ENCODE results near the gene LILRA6.
"Not testable (repeated sequence)": the region's sequence is repeated elsewhere in the genome, so short reads cannot be mapped to it uniquely, and the experiment has no call there.

The LILRA6 gene

GRCh38 chr19:54254195-54254906 lies 11.8 kb upstream of the LILRA6 start:
- Mint-ChIP-seq H3K9me3 (no peaks in the 10 kb centered on the region), H3K27me3 (peaks cover 33 to 67% of the 10 kb centered on the region in 2 donors), H3K36me3 (no peaks in the 10 kb centered on the region), H3K27ac (no peak overlapping the region), H3K4me1 (no peaks in the 10 kb centered on the region), H3K4me3 (no peak overlapping the region)
- ATAC-seq (replicated peaks) (no peak), DNase-seq (no peak)

GRCh38 chr19:54253331-54254194 lies 11.0 kb upstream of the LILRA6 start:
- DNase-seq (no peak), ATAC-seq (replicated peaks) (no peak)
- no peak overlapping the region for H3K4me3 Mint-ChIP-seq
- H3K4me1 Mint-ChIP-seq: peaks cover 0 to under 1% of the 10 kb centered on the region in 2 donors
- H3K9me3 Mint-ChIP-seq: no peaks in the 10 kb centered on the region
- no peaks in the 10 kb centered on the region for H3K36me3 Mint-ChIP-seq
- no peak overlapping the region for H3K27ac Mint-ChIP-seq
- H3K27me3 Mint-ChIP-seq: peaks cover 34 to 67% of the 10 kb centered on the region in 2 donors

GRCh38 chr19:54252845-54253244 lies 10.3 kb upstream of the LILRA6 start:
- DNase-seq (no peak), ATAC-seq (replicated peaks) (no peak)
- Mint-ChIP-seq H3K27ac (no peak overlapping the region), H3K27me3 (peaks cover 36 to 70% of the 10 kb centered on the region in 2 donors), H3K9me3 (no peaks in the 10 kb centered on the region), H3K4me3 (no peak overlapping the region), H3K36me3 (no peaks in the 10 kb centered on the region), H3K4me1 (peaks cover 6 to 8% of the 10 kb centered on the region in 2 donors)

- H3K27me3 Mint-ChIP-seq: peaks cover 40 to 69% of the 10 kb centered on the region in 2 donors
- DNase-seq (no peak), ATAC-seq (replicated peaks) (no peak)
- no peaks in the 10 kb centered on the region for H3K36me3 Mint-ChIP-seq
- peaks cover 12% of the 10 kb centered on the region in 2 donors for H3K4me1 Mint-ChIP-seq
- no peak overlapping the region for H3K27ac Mint-ChIP-seq
- no peaks in the 10 kb centered on the region for H3K9me3 Mint-ChIP-seq
- H3K4me3 Mint-ChIP-seq: no peak overlapping the region
These were observed 9.7 kb upstream of the LILRA6 start for GRCh38 chr19:54252243-54252642.

GRCh38 chr19:54248016-54248601 lies 5.5 kb upstream of the LILRA6 start:
- no peaks in the 10 kb centered on the region for H3K36me3 Mint-ChIP-seq
- DNase-seq: peak; percentile 39
- H3K4me1 Mint-ChIP-seq: peaks cover 14 to 21% of the 10 kb centered on the region in 2 donors
- peak overlapping the region; percentile 77 for H3K27ac Mint-ChIP-seq
- H3K4me3 Mint-ChIP-seq: no peak overlapping the region
- peaks cover 23 to 66% of the 10 kb centered on the region in 2 donors for H3K27me3 Mint-ChIP-seq
- peak; percentile 91 to 93 for ATAC-seq (replicated peaks)
- no peaks in the 10 kb centered on the region for H3K9me3 Mint-ChIP-seq

GRCh38 chr19:54247106-54247930 lies 4.7 kb upstream of the LILRA6 start:
- peaks cover 14 to 21% of the 10 kb centered on the region in 2 donors for H3K4me1 Mint-ChIP-seq
- peaks cover 17 to 61% of the 10 kb centered on the region in 2 donors for H3K27me3 Mint-ChIP-seq
- no peaks in the 10 kb centered on the region for H3K36me3 Mint-ChIP-seq
- H3K9me3 Mint-ChIP-seq: no peaks in the 10 kb centered on the region
- ATAC-seq (replicated peaks) (peak; percentile 7 to 19), DNase-seq (no peak)
- peak overlapping the region; percentile 77 for H3K27ac Mint-ChIP-seq
- no peak overlapping the region for H3K4me3 Mint-ChIP-seq

- no peak overlapping the region for H3K27ac Mint-ChIP-seq
- H3K9me3 Mint-ChIP-seq: no peaks in the 10 kb centered on the region
- H3K4me1 Mint-ChIP-seq: peaks cover 14 to 21% of the 10 kb centered on the region in 2 donors
- H3K27me3 Mint-ChIP-seq: peaks cover 15 to 56% of the 10 kb centered on the region in 2 donors
- DNase-seq (no peak), ATAC-seq (replicated peaks) (no peak)
- no peak overlapping the region for H3K4me3 Mint-ChIP-seq
- H3K36me3 Mint-ChIP-seq: no peaks in the 10 kb centered on the region
These were observed 3.3 kb upstream of the LILRA6 start for GRCh38 chr19:54245936-54246335.

- not testable (repeated sequence) for DNase-seq; ATAC-seq (replicated peaks); H3K9me3 Mint-ChIP-seq; H3K27ac Mint-ChIP-seq; H3K4me3 Mint-ChIP-seq; H3K36me3 Mint-ChIP-seq
- Mint-ChIP-seq H3K27me3 (peaks cover 19 to 54% of the 10 kb centered on the region in 2 donors), H3K4me1 (peaks cover 14 to 21% of the 10 kb centered on the region in 2 donors)
These were observed 1.2 kb upstream of the LILRA6 start for GRCh38 chr19:54243809-54244208.

- ATAC-seq (replicated peaks); H3K9me3 Mint-ChIP-seq; H3K4me3 Mint-ChIP-seq; DNase-seq; H3K4me1 Mint-ChIP-seq; H3K36me3 Mint-ChIP-seq; H3K27ac Mint-ChIP-seq: not testable (repeated sequence)
- H3K27me3 Mint-ChIP-seq: peaks cover 21 to 52% of the 10 kb centered on the region in 2 donors
These were observed 356 bp downstream of the LILRA6 start for GRCh38 chr19:54242234-54242633.

- DNase-seq; H3K27ac Mint-ChIP-seq; H3K4me1 Mint-ChIP-seq; H3K4me3 Mint-ChIP-seq; H3K36me3 Mint-ChIP-seq; H3K9me3 Mint-ChIP-seq; ATAC-seq (replicated peaks): not testable (repeated sequence)
- peaks cover 33 to 47% of the 10 kb centered on the region in 2 donors for H3K27me3 Mint-ChIP-seq
These were observed 1.9 kb downstream of the LILRA6 start for GRCh38 chr19:54240372-54241336.

- H3K36me3 Mint-ChIP-seq; DNase-seq; H3K27ac Mint-ChIP-seq; H3K4me1 Mint-ChIP-seq; H3K4me3 Mint-ChIP-seq; ATAC-seq (replicated peaks); H3K9me3 Mint-ChIP-seq: not testable (repeated sequence)
- peaks cover 39 to 42% of the 10 kb centered on the region in 2 donors for H3K27me3 Mint-ChIP-seq
These were observed 2.9 kb downstream of the LILRA6 start for GRCh38 chr19:54239491-54240371.

- Mint-ChIP-seq H3K27ac (no peak overlapping the region), H3K9me3 (no peaks in the 10 kb centered on the region), H3K36me3 (no peaks in the 10 kb centered on the region), H3K4me1 (peaks cover 4 to 5% of the 10 kb centered on the region in 2 donors), H3K4me3 (no peak overlapping the region), H3K27me3 (peaks cover 54 to 72% of the 10 kb centered on the region in 2 donors)
- ATAC-seq (replicated peaks): no peak
- DNase-seq: no peak
These were observed 8.6 kb downstream of the LILRA6 start for GRCh38 chr19:54233941-54234340.

Data from stimulated activated naive B cell treated with anti-CD40 and anti-IgM and Interleukin-4, amounts not matched to agents 10 μg/mL and 1 μg/mL and 100 μg/mL, for 72 hours (primary cell).